Activated T-cell treated with anti-CD3 and anti-CD28 coated beads for 4 hours (primary cell): ENCODE results near the gene CAMK2D.

ENCODE experiments used
- DNase-seq: peaks from one replicate; pipeline ENCODE4 v3.0.0-alpha.2; 2020

CAMK2D gene

DNA sequence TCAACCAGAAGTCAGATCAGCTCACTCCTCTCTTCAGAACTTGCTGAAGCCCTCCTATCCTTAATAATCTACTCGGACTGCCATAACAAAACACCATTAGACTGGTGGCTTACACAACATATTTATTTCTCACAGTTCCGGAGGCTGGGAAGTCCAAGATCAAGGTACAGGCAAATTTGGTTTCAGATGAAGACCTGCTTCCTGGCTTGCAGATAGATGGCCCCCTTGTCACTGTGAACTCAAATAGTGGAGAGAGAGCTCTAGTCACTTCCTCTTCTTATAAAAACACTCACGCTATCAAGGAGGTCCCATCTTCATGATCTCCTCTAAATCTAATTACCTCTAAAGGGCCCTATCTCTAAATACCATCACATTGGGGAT, 125.1 kb downstream of the CAMK2D start:
- no peak for DNase-seq

- DNase-seq, result no peak
These were observed 125.7 kb downstream of the CAMK2D start for GRCh38 chr4:113635739-113636437.

GRCh38 chr4:113634081-113634969, 127.2 kb downstream of the CAMK2D start:
- no peak for DNase-seq

DNA sequence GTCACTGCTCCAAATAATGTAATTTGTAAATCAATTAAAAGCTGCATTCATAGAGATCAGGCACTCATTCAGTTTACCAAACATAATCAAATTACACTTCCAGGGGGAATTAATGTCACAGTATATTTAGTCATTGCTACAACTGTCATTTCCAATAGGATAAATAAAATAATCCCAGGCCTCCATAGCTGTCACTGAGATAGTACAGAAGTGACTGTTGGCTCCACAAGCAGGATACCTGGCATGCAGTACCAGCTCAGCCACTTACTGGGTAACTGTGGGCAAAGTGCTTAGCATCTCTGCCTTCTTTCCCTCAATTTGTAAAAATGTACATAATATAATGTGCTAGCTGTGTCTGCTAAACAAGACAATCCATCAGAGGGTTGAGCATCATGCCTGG, 128.1 kb downstream of the CAMK2D start:
- DNase-seq, result no peak

DNA sequence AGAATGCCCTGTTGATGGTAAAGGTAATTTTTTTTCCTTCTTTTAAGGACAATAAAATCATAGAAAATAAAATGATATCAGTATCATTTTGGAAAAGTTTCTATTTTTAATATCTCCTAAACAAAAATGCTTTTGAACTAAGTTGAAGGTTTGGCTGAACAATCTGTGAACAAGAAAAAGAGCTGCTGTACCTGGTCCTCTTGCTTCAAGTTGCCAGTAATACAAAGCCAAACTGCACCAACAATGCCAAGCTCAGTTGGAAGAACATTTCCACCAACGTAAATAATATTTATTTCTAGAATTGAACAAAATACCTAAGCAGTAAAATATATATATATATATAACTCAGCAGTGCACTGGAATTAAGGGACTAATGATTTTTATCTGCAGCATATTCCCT, 132.8 kb downstream of the CAMK2D start:
- DNase-seq, result no peak

GRCh38 chr4:113627321-113627720, 134.2 kb downstream of the CAMK2D start:
- DNase-seq, result no peak

DNA sequence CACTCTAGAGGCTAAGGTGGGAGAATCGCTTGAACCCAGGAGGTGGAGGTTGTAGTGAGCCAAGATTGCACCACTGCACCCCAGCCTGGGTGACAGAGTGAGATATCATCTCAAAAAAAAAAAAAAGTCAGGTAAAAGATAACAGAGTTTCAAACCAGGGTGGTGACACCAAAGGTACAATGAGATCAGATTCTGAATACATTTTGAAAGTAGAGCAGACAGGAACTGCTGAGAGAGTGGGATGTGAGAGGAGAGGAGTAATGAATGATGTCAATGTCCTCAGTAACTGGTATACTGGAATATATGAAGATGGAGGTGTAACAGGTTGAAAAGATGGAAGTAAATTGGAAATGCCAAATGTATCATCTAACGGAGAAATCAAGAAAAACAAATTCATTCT, 135.6 kb downstream of the CAMK2D start:
- DNase-seq, result no peak

- DNase-seq, result no peak
These were observed 138.2 kb downstream of the CAMK2D start for GRCh38 chr4:113623274-113623894.

DNA sequence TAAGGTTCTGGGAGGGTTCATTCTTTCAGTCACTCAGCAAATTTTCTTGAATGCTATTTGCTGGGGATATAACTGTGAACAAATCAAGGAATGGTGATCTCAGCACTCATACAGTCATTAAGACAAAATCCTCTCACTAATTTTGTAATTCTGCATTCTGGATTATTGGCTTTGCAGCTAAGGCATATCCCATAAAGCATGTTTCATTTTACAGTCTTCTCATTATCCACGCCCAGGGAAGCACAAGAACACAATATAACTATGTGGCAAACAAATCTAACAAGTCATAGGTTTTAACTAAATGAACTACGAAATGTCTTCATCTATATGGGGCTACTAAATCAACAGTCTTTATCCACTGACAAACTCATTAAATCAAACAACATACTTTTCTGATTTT, 139.9 kb downstream of the CAMK2D start:
- DNase-seq, result no peak

DNA sequence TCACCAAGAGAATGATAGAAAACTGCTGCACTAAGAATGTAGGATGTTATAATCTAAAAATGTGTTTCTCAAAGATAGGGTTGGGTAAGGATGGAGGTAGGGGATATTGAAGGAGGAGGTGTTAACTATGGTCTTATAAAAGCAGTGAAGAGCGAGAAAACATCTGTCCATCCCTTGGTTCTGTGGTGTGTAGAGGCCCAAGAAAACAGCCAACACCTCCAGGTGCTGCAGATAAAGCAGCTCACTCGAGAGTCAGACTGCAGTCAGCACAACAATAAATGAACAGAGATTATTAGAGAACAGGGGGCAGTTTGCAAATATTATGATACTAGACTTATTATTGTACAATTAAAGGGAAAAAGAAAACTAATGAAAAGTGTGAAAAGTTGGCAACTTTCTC, 141.5 kb downstream of the CAMK2D start:
- no peak for DNase-seq

DNA sequence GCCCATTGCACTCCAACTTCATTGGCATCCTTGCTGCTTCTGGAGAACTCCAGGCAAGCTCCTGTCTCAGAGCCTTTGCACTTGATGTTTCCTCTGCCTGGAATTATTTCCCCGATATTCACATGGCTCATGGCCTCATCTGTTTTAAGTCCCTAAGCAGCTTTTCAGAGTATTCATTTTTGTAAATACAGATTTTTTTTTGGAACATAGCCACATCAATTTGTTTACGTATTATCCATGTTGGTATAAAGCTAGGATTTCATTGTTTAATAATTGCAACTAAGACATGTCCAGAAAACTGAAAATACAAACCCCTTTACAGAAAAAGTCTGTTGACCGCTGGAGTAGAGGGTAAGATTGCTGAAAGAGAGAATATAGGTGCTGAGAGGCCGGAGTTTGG, 142.0 kb downstream of the CAMK2D start:
- DNase-seq, result no peak

DNA sequence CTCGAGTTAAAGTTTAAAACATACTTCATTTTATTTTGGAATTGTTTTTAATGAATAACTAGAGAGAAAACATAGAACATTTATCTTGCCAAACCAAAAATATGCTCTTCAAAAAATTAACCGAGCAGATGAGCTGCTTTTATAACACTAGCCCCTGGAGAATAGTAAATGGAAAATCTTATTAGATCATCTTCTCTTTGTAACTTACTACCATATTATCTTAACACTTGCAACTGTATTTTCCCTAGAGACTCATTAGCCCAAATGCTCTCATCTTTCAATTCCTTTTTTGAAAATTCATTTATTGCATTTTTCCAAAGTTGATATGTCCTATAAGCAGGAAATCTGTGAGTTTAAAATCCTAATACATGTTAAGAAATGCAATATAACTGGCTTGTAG, 143.3 kb downstream of the CAMK2D start:
- no peak for DNase-seq

DNA sequence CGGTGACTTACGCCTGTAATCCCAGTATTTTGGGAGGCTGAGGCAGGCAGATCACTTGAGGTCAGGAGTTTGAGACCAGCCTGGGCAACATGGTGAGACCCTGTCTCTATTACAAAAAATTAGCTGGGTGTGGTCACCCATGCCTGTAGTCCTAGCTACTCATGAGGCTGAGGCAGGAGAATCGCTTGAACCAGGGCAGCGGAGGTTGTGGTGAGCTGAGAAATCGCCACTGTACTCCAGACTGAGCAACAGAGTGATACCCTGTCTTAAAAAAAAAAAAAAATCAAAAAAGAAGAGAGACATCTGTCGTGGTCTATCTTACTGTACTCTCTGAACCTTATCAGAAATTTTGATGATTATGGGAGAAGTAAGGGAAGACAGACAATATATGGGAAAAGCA, 144.3 kb downstream of the CAMK2D start:
- DNase-seq, result no peak

DNA sequence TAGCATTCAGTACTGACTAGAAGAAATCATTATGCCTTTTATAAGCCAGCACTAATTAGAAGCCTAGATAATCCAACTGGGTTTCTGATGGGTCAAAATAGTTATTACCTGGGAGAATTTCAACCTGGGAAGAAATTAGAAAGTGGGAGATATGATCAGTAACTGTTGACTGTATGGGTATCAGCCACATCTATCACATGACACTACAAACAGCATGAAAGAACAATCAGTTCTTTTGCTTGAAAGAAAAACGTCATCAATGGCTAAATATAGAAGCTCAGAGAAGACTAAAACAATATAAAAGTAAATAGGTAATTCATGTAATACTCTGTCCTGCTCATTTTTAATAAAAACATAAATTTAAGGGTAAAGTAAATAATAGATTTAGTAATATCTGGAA, 145.1 kb downstream of the CAMK2D start:
- DNase-seq, result no peak

DNA sequence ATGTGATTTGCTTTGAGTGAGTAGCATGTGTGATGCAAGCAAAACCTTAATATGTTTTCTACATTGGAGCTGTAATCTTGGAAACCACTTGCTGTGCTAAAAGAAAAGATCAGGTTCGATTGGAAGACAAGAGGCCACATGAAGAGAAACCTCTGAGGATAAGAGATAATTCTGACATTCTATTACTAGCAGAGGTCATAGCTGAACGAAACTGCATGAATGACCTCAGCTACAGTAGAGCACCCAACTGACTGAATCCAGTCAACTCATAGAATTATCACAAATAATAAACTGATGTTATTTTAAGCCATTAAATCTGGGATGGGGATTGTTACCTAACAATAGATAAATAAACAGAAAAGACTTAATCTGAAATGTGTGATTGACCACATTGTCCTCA, 147.1 kb downstream of the CAMK2D start:
- DNase-seq, result no peak

DNA sequence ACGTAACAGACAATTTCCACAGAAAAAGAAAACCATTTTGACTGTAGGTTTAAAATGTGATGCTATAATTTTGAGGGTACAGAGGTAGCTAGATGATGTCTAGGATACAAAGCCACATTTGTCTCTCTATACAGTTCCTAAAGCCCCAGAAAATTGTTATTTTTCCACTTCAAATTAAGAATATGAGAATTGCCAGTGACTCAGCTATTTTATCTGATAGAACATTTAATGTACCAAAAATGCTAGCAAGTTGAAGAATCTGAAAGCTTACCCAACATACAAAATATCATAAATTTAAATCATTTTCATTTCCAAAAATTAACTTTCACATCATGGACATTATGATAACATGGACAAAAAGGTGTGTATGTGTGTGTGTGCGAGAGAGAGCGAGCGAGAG, 148.0 kb downstream of the CAMK2D start:
- DNase-seq, result no peak

GRCh38 chr4:113610537-113610936, 151.0 kb downstream of the CAMK2D start:
- no peak for DNase-seq

- DNase-seq, result no peak
These were observed 153.5 kb downstream of the CAMK2D start for GRCh38 chr4:113607998-113608397.

DNA sequence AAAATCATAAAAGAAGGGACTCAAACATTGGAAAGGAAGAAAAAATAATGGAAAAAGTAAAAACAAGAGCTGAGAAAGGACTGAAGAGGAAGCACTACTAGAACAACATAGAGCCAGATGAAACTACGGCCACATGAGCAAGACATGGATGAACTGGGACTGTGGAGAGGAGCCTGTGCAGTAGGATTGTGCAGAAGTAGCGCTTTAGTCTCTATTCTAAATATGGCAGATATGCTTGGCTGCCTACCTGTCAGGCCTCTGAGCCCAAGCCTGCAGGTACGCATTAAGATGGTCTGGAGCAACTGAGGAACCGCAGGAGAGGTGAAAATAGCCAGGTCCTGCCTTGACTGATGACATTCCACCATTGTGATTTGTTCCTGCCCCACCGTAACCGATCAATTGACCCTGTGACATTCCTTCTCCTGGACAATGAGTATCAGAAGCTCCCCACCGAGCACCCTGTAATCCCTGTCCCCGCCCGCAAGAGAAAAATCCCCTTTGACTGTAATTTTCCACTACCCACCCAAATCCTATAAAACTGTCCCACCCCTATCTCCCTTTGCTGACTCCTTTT, 154.3 kb downstream of the CAMK2D start:
- DNase-seq, result no peak

GRCh38 chr4:113604955-113605354, 156.6 kb downstream of the CAMK2D start:
- DNase-seq, result no peak

DNA sequence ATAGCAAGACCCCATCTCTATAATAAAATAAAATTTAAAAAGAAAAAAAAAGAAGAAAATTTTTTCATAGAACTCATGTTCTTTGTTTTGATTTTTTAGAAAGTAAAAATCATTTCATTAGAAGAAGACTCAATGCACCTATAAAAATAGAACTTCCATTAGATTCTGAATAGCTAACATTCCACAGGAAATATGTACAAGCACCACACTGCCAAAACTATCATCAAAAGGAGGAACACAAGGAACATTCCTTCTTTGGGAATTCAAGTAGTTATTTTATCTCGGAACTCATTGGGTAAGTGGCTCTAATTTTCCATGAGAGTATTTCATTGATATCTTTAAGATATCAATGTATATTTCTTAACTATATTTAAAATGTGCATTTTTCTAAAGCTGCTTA, 157.6 kb downstream of the CAMK2D start:
- no peak for DNase-seq

DNA sequence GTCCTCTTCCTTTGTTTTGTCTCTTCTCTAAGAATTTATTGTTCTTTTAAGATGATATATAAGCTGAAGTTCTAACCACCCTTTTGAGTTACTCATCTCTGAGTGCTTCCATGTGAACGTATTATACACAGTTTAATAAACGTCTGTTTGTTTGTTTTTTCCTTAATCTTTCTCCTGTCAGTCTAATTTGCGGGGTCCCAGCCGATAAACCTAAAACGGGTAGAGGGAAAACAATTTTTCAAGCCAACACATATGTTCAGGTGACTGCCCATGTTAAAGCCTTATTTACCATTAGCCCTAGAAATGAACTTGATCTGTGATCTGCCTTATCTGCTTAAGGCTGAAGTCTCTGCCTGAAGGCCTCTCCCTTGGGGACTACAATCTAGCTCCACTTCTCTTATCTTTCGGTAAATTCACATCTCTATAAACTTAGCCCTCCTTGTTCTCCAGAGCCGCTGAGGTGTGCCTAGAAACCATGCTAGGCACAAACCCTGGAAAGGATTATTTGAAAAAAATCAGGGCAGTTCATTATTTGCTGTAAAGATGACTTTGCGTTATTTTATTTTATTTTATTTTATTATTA, 158.8 kb downstream of the CAMK2D start:
- DNase-seq, result no peak

DNA sequence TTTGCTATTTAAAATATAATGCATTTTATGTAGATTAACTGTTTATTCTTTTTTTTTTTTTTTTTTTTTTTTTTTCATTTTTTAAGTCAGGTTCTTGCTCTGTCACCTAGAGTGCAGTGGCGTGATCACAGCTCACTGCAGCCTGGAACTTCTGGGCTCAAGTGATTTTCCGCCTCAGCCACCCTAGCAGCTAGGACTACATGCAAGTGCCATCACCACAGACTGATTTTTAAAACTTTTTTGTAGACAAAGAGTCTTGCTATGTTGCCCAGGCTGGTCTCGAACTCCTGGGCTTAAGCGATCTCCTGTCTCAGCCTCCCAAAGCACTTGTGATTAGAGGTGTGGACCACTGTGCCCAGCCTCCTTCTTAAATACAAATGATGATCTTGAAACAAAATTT, 159.9 kb downstream of the CAMK2D start:
- no peak for DNase-seq
